Esophagus muscularis mucosa (tissue), 4 donors: ENCODE results near the gene TMCC2. TPM values are rescaled to one million over a fixed set of nuclear protein-coding genes. Genes with fewer than 3 reads are reported as not detected.

Experiments
- DNase-seq: peaks from one replicate; pipeline ENCODE4 v3.0.0-alpha.2; 2017; ENCODE audit errors: extremely low spot score
- H3K27ac ChIP-seq, 4 donors: fragments of 200-600 bp; sonication (generic); replicated peaks in 1 of 4; 1 replicate in 3 of 4; 2 replicates in 1 of 4; pipeline ENCODE4 v1.5.1; 2016 to 2019; ENCODE audit warnings: mild to moderate bottlenecking in 1 of 4
- H3K27me3 ChIP-seq, 4 donors: fragments of 200-600 bp; sonication (generic); one replicate each; pipeline versions ENCODE4 v1.5.1 to v1.6.0; 2016 to 2019
- H3K36me3 ChIP-seq, 4 donors: fragments of 200-600 bp; sonication (generic); one replicate each; pipeline ENCODE4 v1.5.1; 2016 to 2019
- H3K4me1 ChIP-seq, 4 donors: fragments of 200-600 bp; sonication (generic); one replicate each; pipeline ENCODE4 v1.5.1; 2016 to 2019
- H3K4me3 ChIP-seq, 4 donors: fragments of 200-600 bp; sonication (generic); 1 replicate in 2 of 4; 2 replicates in 2 of 4; pipeline ENCODE4 v1.5.1; 2016 to 2019; ENCODE audit warnings: mild to moderate bottlenecking in 4 of 4, moderate library complexity in 1 of 4
- H3K9me3 ChIP-seq, 4 donors: fragments of 200-600 bp; sonication (generic); 1 replicate in 3 of 4; 2 replicates in 1 of 4; pipeline ENCODE4 v1.5.1; 2016 to 2019
- EP300 ChIP-seq: sonication (generic); formaldehyde crosslinking; IDR thresholded peaks from one replicate; pipeline ENCODE4 v1.6.1; 2017; ENCODE audit warnings: antibody characterized with exemption
- POLR2A ChIP-seq: fragments of 450-650 bp; IDR thresholded peaks from one replicate; pipeline ENCODE4 v1.6.1; 2017; ENCODE audit warnings: antibody characterized with exemption, moderate library complexity, mild to moderate bottlenecking, low read depth
- POLR2AphosphoS5 ChIP-seq, 2 donors: sonication (generic); formaldehyde crosslinking; IDR thresholded peaks; one replicate each; pipeline ENCODE4 v1.6.1; 2017; ENCODE audit warnings: antibody characterized with exemption in 2 of 2
- WGBS: methylation state at CpG from one replicate; pipeline ENCODE4 v1.1.5; 2018; 5-methylcytosine and 5-hydroxymethylcytosine counted together
- intact Hi-C: fragments of 100-400 bp; cut with DNase I; formaldehyde crosslinking; loops from one replicate; pipeline ENCODE4 v1.15.1; 2023
- total RNA-seq, 4 donors: library from RNA; depleted of rRNA; stranded (reverse); fragments of >200 nt; gene quantifications; one replicate each; pipeline versions ENCODE4 v1.1.0 to v1.2.1, GENCODE V29; 2016
- TF ChIP-seq, protein P1 (sequence below), 3 experiments: fragments of 200-600 bp in 2 of 3; fragments of 450-650 bp in 1 of 3; sonication (generic) in 2 of 3; IDR thresholded peaks; one replicate each; pipeline ENCODE4 v1.5.1; 2017 to 2019; ENCODE audit warnings: antibody characterized with exemption in 3 of 3, mild to moderate bottlenecking in 2 of 3, moderate library complexity in 1 of 3

TMCC2 gene
- total RNA-seq, 4 donors from 2014 or later = 4.1 to 8.2 (median 5.9) TPM

DNA sequence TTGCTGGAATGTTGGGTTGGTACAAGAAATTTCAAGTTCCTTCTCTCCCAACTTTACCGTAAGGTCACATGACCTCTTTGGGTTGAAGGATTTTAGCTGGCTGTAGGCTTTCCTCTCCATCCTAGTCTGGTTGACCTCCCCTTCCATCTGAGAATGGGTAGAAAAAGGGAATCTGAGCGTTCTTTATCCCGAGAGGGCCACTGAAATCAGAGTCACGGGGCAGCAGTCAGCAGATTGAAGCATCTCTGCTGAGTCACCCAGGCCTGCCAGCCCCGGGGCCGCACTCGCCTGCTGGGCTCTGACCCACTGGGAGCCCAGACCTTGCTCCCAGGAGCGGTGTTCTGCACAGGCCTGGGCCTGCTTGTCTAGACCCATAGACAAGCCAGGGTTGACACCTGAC is 31.0 kb downstream of the TMCC2 start:
- Histone ChIP-seq H3K36me3 (no peaks in the 10 kb centered on the region), H3K27ac (no peak overlapping the region), H3K27me3 (no peaks in the 10 kb centered on the region), H3K9me3 (no peaks in the 10 kb centered on the region), H3K4me3 (no peak overlapping the region), H3K4me1 (peaks cover 33 to 56% (median 43%) of the 10 kb centered on the region in 4 donors)
- 91% methylated on average over 8 of the region's 8 CpGs for WGBS
- no peak for DNase-seq
- TF ChIP-seq EP300 = no peak
- TF ChIP-seq POLR2AphosphoS5 (IDR thresholded peaks at IDR 0.05) = no peak
- no peak for TF ChIP-seq POLR2A
- TF ChIP-seq, protein P1, sequence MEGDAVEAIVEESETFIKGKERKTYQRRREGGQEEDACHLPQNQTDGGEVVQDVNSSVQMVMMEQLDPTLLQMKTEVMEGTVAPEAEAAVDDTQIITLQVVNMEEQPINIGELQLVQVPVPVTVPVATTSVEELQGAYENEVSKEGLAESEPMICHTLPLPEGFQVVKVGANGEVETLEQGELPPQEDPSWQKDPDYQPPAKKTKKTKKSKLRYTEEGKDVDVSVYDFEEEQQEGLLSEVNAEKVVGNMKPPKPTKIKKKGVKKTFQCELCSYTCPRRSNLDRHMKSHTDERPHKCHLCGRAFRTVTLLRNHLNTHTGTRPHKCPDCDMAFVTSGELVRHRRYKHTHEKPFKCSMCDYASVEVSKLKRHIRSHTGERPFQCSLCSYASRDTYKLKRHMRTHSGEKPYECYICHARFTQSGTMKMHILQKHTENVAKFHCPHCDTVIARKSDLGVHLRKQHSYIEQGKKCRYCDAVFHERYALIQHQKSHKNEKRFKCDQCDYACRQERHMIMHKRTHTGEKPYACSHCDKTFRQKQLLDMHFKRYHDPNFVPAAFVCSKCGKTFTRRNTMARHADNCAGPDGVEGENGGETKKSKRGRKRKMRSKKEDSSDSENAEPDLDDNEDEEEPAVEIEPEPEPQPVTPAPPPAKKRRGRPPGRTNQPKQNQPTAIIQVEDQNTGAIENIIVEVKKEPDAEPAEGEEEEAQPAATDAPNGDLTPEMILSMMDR (IDR thresholded peaks at IDR 0.05) = no peak
- intact Hi-C loops = loop anchor here (5.0 kb wide), 1 partner anchor 271 kb away; no protein-coding TSS in a partner anchor

DNA sequence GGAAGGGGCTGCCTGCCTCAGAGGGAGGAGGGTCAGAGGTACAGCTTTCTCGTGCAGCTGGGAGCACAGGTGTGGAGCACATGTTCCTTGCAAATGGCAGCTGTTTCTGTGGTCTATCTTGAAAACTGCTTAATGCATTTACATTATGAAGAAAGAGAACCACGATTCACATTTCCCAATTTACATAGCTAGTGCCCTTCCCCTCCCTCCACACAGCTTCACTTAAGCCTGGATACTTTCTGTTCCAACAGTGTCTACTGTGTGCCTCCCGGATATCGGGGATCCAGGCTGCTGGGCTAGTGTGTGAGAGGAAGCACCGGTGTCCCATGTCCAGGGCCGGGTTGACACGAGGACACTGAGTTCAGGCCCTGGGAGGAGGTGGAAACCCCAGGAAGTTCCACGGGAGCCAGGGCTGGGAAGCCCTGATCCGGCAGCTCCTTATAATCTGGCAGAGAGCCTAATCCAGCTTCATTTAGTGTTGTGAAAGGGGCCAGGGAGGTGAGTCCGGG is 31.6 kb downstream of the TMCC2 start:
- H3K9me3 ChIP-seq = no peaks in the 10 kb centered on the region
- no peak overlapping the region for H3K4me3 ChIP-seq
- H3K27me3 ChIP-seq = no peaks in the 10 kb centered on the region
- WGBS = 57% methylated on average over 10 of the region's 10 CpGs
- peaks cover 33 to 56% (median 43%) of the 10 kb centered on the region in 4 donors for H3K4me1 ChIP-seq
- DNase-seq = no peak
- H3K36me3 ChIP-seq = no peaks in the 10 kb centered on the region
- H3K27ac ChIP-seq = no peak overlapping the region
- TF ChIP-seq POLR2AphosphoS5 (IDR thresholded peaks at IDR 0.05) = peak in 1 of 2 donors; percentile 31
- TF ChIP-seq, protein P1 (IDR thresholded peaks at IDR 0.05) = no peak
- TF ChIP-seq POLR2A = no peak
- no peak for TF ChIP-seq EP300
- intact Hi-C loops = loop anchor here (5.0 kb wide), 1 partner anchor 272 kb away; no protein-coding TSS in a partner anchor

DNA sequence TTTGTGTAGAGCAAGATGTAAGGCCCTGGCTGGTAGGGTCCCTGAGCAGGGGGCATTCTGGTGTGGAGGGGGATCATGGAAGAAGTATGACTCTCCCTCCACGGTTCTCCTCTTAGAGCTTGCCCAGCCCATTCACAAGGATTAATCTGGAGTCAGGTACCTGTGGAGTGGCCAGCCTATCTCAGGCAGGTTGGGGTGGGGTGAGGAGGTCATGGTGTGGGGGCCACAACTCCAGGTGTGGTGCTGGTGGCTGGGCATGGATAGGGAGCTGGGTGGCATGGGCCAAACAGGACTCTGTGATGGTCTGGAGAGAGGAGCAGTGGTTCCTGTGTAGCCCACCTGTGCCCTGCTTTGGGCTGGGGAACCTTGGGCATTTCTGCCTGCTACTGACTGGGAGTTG is 32.3 kb downstream of the TMCC2 start:
- Histone ChIP-seq H3K27me3 (no peaks in the 10 kb centered on the region), H3K27ac (no peak overlapping the region), H3K36me3 (no peaks in the 10 kb centered on the region), H3K4me1 (peaks cover 33 to 56% (median 43%) of the 10 kb centered on the region in 4 donors), H3K4me3 (no peak overlapping the region), H3K9me3 (no peaks in the 10 kb centered on the region)
- no peak for DNase-seq
- WGBS = 75% methylated on average over 1 of the region's 1 CpG
- intact Hi-C loops = loop anchor here (5.0 kb wide), 2 partner anchors 38 to 273 kb away; no protein-coding TSS in a partner anchor
- no peak for TF ChIP-seq POLR2A
- TF ChIP-seq, protein P1 (IDR thresholded peaks at IDR 0.05) = no peak
- TF ChIP-seq EP300 = no peak
- TF ChIP-seq POLR2AphosphoS5 (IDR thresholded peaks at IDR 0.05) = no peak

DNA sequence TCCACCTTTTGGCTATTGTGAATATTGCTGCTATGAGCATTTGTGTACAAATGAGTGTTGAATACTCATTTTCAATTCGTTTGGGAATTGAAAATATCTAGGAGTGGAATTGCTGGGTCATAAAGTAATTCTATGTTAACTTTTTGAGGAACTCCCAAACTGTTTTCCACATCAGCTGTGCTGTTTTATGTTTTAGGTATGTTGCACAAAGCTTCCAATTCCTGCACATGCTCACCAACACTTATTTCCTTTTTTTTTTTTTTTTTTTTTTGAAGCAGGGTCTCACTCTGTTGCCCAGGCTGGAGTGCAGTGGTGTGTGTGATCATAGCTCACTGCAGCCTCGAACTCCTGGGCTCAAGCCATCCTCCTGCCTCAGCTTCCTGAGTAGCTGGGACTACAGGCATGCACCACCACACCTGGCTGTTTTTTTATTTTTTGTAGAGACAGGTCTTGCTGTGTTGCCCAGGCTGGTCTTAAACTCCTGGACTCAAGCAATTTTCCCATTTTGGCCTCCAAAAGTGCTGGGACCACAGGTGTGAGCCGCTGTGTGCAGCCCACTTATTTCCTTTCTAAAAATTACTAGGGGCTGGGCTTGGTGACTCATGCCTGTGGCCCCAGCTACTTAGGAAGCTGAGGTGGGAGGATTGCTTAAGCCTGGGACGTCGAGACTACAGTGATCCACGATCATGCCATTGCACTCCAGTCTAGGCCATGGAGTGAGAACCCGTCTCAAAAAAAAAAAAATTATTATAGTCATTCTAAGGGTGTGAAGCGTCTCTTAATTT is 33.4 kb downstream of the TMCC2 start:
- Histone ChIP-seq H3K27me3 (no peaks in the 10 kb centered on the region), H3K9me3 (no peaks in the 10 kb centered on the region), H3K36me3 (no peaks in the 10 kb centered on the region), H3K4me1 (peaks cover 28 to 51% (median 39%) of the 10 kb centered on the region in 4 donors), H3K4me3 (no peak overlapping the region), H3K27ac (no peak overlapping the region)
- 52% methylated on average over 8 of the region's 8 CpGs for WGBS
- TF ChIP-seq EP300 = no peak
- no peak for TF ChIP-seq POLR2A
- TF ChIP-seq, protein P1 (IDR thresholded peaks at IDR 0.05) = no peak
- TF ChIP-seq POLR2AphosphoS5 (IDR thresholded peaks at IDR 0.05) = no peak
- DNase-seq = no peak
- intact Hi-C loops = loop anchor here (5.0 kb wide), 1 partner anchor 39 kb away; no protein-coding TSS in a partner anchor
